HepG2 (cell line): Measurements from ENCODE around the gene ESYT1. TPM values are rescaled to one million over a fixed set of nuclear protein-coding genes. Genes with fewer than 3 reads are reported as not detected.
A peak's percentile ranks its signal among the peaks of the same experiment; 100 is the strongest.

ENCODE experiments used
- CBX1 ChIP-seq: IDR thresholded peaks from one replicate; pipeline ENCODE4 v1.6.1; 2016; ENCODE audit warnings: antibody characterized with exemption, low read depth
- E2F2 ChIP-seq: sonication (generic); formaldehyde crosslinking; IDR thresholded peaks from 2 replicates; pipeline ENCODE4 v1.4.0; 2020; ENCODE audit warnings: missing genetic modification reagents, borderline replicate concordance
- FOXP1 ChIP-seq, 2 experiments: fragments of 450-650 bp in 1 of 2; IDR thresholded peaks; 2 replicates each; pipeline ENCODE4 v1.6.1; 2017 to 2018; ENCODE audit warnings: antibody characterized with exemption in 1 of 2
- HNRNPH1 ChIP-seq: fragments of 200-400 bp; formaldehyde crosslinking; optimal IDR thresholded peaks from 2 replicates; pipeline ENCODE3; 2017; ENCODE audit warnings: mild to moderate bottlenecking, low read depth, low read length
- KDM5B ChIP-seq: sonication (generic); formaldehyde crosslinking; IDR thresholded peaks from 2 replicates; pipeline ENCODE4 v1.4.0; 2020; ENCODE audit warnings: missing genetic modification reagents, mild to moderate bottlenecking, borderline replicate concordance
- MTF2 ChIP-seq: sonication (generic); formaldehyde crosslinking; IDR thresholded peaks from 2 replicates; pipeline ENCODE4 v1.5.0; 2020; ENCODE audit warnings: missing genetic modification reagents, borderline replicate concordance
- NKX3-1 ChIP-seq: sonication (generic); formaldehyde crosslinking; IDR thresholded peaks from 2 replicates; pipeline ENCODE4 v1.5.0; 2020; ENCODE audit warnings: missing genetic modification reagents
- NR2F6 ChIP-seq, 2 experiments: IDR thresholded peaks; 2 replicates each; pipeline ENCODE4 v1.6.1; 2016; ENCODE audit warnings: antibody characterized with exemption in 1 of 2, mild to moderate bottlenecking in 1 of 2
- POLR2G ChIP-seq: fragments of 200-400 bp; formaldehyde crosslinking; IDR thresholded peaks from 2 replicates; pipeline ENCODE4 v1.6.1; 2018; ENCODE audit warnings: mild to moderate bottlenecking, low read depth, low read length, moderate library complexity
- RAD51 ChIP-seq: fragments of 450-650 bp; IDR thresholded peaks from 2 replicates; pipeline ENCODE4 v1.6.1; 2016; ENCODE audit warnings: borderline replicate concordance
- RFXANK ChIP-seq: IDR thresholded peaks from 2 replicates; pipeline ENCODE4 v1.6.1; 2016
- SNAPC5 ChIP-seq: sonication (generic); formaldehyde crosslinking; IDR thresholded peaks from 2 replicates; pipeline ENCODE4 v1.8.1; 2023; ENCODE audit warnings: mild to moderate bottlenecking, missing genetic modification reagents, borderline replicate concordance
- SP4 ChIP-seq: sonication (generic); formaldehyde crosslinking; IDR thresholded peaks from 2 replicates; pipeline ENCODE4 v1.8.1; 2023; ENCODE audit warnings: mild to moderate bottlenecking, missing genetic modification reagents
- STAT5B ChIP-seq: sonication (generic); formaldehyde crosslinking; IDR thresholded peaks from 2 replicates; pipeline ENCODE4 v1.4.0; 2020; ENCODE audit warnings: missing genetic modification reagents
- TBL1XR1 ChIP-seq: fragments of 150-350 bp; IDR thresholded peaks from 2 replicates; pipeline ENCODE4 v1.6.1; 2014; ENCODE audit warnings: borderline replicate concordance, low read length; ENCODE audit not compliant: partially characterized antibody
- TOPORS ChIP-seq: sonication (generic); formaldehyde crosslinking; IDR thresholded peaks from 2 replicates; pipeline ENCODE4 v1.8.0; 2023; ENCODE audit warnings: mild to moderate bottlenecking, missing genetic modification reagents
- ZFP41 ChIP-seq: sonication (generic); formaldehyde crosslinking; IDR thresholded peaks from 2 replicates; pipeline ENCODE4 v1.4.0; 2020; ENCODE audit warnings: mild to moderate bottlenecking, missing genetic modification reagents, borderline replicate concordance
- ZNF251 ChIP-seq: sonication (generic); formaldehyde crosslinking; IDR thresholded peaks from 2 replicates; pipeline ENCODE4 v1.9.0; 2021; ENCODE audit warnings: mild to moderate bottlenecking, missing genetic modification reagents
- ZNF337 ChIP-seq: sonication (generic); formaldehyde crosslinking; IDR thresholded peaks from 2 replicates; pipeline ENCODE4 v1.5.1; 2020; ENCODE audit warnings: missing genetic modification reagents, low read depth, mild to moderate bottlenecking, borderline replicate concordance
- ZNF362 ChIP-seq: sonication (generic); formaldehyde crosslinking; IDR thresholded peaks from 2 replicates; pipeline ENCODE4 v1.4.0; 2020; ENCODE audit warnings: missing genetic modification reagents, mild to moderate bottlenecking, borderline replicate concordance
- ZNF589 ChIP-seq: sonication (generic); formaldehyde crosslinking; conservative IDR thresholded peaks from 2 replicates; pipeline ENCODE4 v1.8.0; 2022; ENCODE audit warnings: mild to moderate bottlenecking, moderate library complexity, missing genetic modification reagents
- ZNF678 ChIP-seq: sonication (generic); formaldehyde crosslinking; IDR thresholded peaks from 2 replicates; pipeline ENCODE4 v1.4.0; 2020; ENCODE audit warnings: mild to moderate bottlenecking, missing genetic modification reagents
- ZNF709 ChIP-seq: sonication (generic); formaldehyde crosslinking; IDR thresholded peaks from 2 replicates; pipeline ENCODE4 v1.5.0; 2020; ENCODE audit warnings: mild to moderate bottlenecking, missing genetic modification reagents
- ZSCAN20 ChIP-seq: sonication (generic); formaldehyde crosslinking; IDR thresholded peaks from 2 replicates; pipeline ENCODE4 v1.4.0; 2020; ENCODE audit warnings: missing genetic modification reagents, mild to moderate bottlenecking, borderline replicate concordance
- polyA plus RNA-seq, 8 experiments: library from polyadenylated mRNA; depleted of rRNA in 3 of 8; stranded (reverse) in 7 of 8; unstranded in 1 of 8; fragments of >200 nt; fragmentation: Illumina TruSeq in 4 of 8; extraction: Trizol in 4 of 8; gene quantifications; 2 replicates each; pipeline versions ENCODE4 v1.2.1 to v1.2.3, GENCODE V29; 2011 to 2016; ENCODE audit warnings: low read depth in 4 of 8, missing spikeins in 1 of 8, mixed read lengths in 1 of 8; ENCODE audit not compliant: insufficient read depth in 1 of 8
- total RNA-seq, 5 experiments: library from RNA; depleted of rRNA; stranded (reverse); fragments of >200 nt; fragmentation: Illumina TruSeq; extraction: Trizol; gene quantifications; 2 replicates each; pipeline ENCODE4 v1.2.3, GENCODE V29; 2016; ENCODE audit warnings: low read depth in 1 of 5
- TF ChIP-seq, protein P1 (sequence below): sonication (generic); formaldehyde crosslinking; IDR thresholded peaks from 2 replicates; pipeline ENCODE4 v1.9.0; 2021; ENCODE audit warnings: missing genetic modification reagents, borderline replicate concordance

Gene ESYT1
- total and polyA plus RNA-seq, 2 of the 13 experiments (the other 11 are each of a cell fraction or from before 2014, with no cell fraction given): 66.9 to 71.0 TPM

DNA sequence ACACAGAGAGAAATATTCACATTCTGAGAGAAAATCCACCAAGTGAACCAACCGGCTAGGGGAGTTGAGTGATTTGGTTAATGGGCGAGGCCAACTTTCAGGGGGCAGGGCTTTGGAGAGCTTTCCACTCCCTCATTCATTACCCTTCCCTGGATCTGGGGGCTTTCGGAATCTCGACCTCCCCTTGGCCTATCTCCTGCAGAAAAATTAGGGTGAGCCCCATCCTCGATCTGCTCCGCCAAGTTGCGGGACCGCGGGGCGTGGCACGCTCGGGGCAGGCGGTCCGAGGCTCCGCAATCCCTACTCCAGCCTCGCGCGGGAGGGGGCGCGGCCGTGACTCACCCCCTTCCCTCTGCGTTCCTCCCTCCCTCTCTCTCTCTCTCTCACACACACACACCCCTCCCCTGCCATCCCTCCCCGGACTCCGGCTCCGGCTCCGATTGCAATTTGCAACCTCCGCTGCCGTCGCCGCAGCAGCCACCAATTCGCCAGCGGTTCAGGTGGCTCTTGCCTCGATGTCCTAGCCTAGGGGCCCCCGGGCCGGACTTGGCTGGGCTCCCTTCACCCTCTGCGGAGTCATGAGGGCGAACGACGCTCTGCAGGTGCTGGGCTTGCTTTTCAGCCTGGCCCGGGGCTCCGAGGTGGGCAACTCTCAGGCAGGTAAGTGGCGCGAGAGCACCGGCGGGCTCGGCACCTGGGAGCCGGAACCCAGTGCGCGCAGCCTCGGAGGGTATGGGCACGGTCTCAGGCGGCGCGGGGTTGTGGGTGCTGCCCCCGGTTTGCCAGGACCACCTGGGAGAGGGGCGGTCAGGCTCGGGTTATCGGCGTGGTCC lies 48.1 kb upstream of the ESYT1 start, which contains the start of gene ERBB3 (continued):
- TF ChIP-seq ZNF709 (CRISPR knock-in tag) (peak; percentile 80), ZSCAN20 (CRISPR knock-in tag) (peak; percentile 89), POLR2G (peak; percentile 82), RAD51 (no peak), KDM5B (CRISPR knock-in tag) (peak; percentile 56; the same call in 1 of the 2 replicates), ZNF678 (CRISPR knock-in tag) (0 out of 2 replicates have a peak, but pooled peaks have one; percentile 14), NKX3-1 (CRISPR knock-in tag) (peak; percentile 83; the same call in 1 of the 2 replicates), ZNF589 (CRISPR knock-in tag) (peak; percentile 83), E2F2 (0 out of 2 replicates have a peak, but pooled peaks have one; percentile 25), STAT5B (CRISPR knock-in tag) (no peak), RFXANK (no peak), ZNF251 (CRISPR knock-in tag) (no peak), ZFP41 (CRISPR knock-in tag) (no peak), FOXP1 (IDR thresholded peaks at IDR 0.05) (no peak; the same call in 1 of the 2 replicates), FOXP1 (CRISPR knock-in tag; IDR thresholded peaks at IDR 0.05) (peak; percentile 62), SNAPC5 (CRISPR knock-in tag) (no peak), ZNF337 (CRISPR knock-in tag) (no peak), NR2F6 (IDR thresholded peaks at IDR 0.05) (no peak), NR2F6 (CRISPR knock-in tag; IDR thresholded peaks at IDR 0.05) (no peak; the same call in 1 of the 2 replicates), CBX1 (no peak), TOPORS (no peak; the same call in 1 of the 2 replicates), ZNF362 (CRISPR knock-in tag) (no peak), TBL1XR1 (no peak), HNRNPH1 (no peak), SP4 (CRISPR knock-in tag) (peak; percentile 78), MTF2 (CRISPR knock-in tag) (no peak)
- TF ChIP-seq, protein P1, sequence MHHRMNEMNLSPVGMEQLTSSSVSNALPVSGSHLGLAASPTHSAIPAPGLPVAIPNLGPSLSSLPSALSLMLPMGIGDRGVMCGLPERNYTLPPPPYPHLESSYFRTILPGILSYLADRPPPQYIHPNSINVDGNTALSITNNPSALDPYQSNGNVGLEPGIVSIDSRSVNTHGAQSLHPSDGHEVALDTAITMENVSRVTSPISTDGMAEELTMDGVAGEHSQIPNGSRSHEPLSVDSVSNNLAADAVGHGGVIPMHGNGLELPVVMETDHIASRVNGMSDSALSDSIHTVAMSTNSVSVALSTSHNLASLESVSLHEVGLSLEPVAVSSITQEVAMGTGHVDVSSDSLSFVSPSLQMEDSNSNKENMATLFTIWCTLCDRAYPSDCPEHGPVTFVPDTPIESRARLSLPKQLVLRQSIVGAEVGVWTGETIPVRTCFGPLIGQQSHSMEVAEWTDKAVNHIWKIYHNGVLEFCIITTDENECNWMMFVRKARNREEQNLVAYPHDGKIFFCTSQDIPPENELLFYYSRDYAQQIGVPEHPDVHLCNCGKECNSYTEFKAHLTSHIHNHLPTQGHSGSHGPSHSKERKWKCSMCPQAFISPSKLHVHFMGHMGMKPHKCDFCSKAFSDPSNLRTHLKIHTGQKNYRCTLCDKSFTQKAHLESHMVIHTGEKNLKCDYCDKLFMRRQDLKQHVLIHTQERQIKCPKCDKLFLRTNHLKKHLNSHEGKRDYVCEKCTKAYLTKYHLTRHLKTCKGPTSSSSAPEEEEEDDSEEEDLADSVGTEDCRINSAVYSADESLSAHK (CRISPR knock-in tag): no peak
